Natural killer cell (primary cell): ENCODE data around the gene LIPG. TPM values are rescaled to one million over a fixed set of nuclear protein-coding genes. Genes with fewer than 3 reads are reported as not detected.

Experiments used
- ATAC-seq, 3 donors: fragments of 150-1000 bp in 2 of 3; fragments of 200-7000 bp in 1 of 3; cut with Tn5 transposase; 1 replicate in 1 of 3; 2 replicates in 2 of 3; pipeline ENCODE4 v1.10.0; 2021; ENCODE audit warnings: mild to moderate bottlenecking in 2 of 3, moderate library complexity in 2 of 3
- DNase-seq, 2 donors: peaks; one replicate each; pipeline versions ENCODE4 v3.0.0 to v3.0.0-alpha.2; 2013 to 2021; ENCODE audit warnings: mixed read lengths in 1 of 2
- H3K27ac ChIP-seq: one replicate; pipeline ENCODE4 v1.5.1; 2013; ENCODE audit warnings: mild to moderate bottlenecking, low read length
- H3K27me3 ChIP-seq: one replicate; pipeline ENCODE4 v1.6.1; 2013; ENCODE audit warnings: low read length; ENCODE audit not compliant: control insufficient read depth, insufficient read depth
- H3K36me3 ChIP-seq: one replicate; pipeline ENCODE4 v1.6.1; 2013; ENCODE audit warnings: low read length; ENCODE audit not compliant: control insufficient read depth, insufficient read depth
- H3K4me1 ChIP-seq: one replicate; pipeline ENCODE4 v1.6.1; 2013; ENCODE audit warnings: low read length; ENCODE audit not compliant: control insufficient read depth, insufficient read depth
- H3K4me3 ChIP-seq: one replicate; pipeline ENCODE4 v1.5.1; 2013; ENCODE audit warnings: low read length
- H3K9me3 ChIP-seq: one replicate; pipeline ENCODE4 v1.6.1; 2013; ENCODE audit warnings: low read length; ENCODE audit not compliant: control insufficient read depth, insufficient read depth
- H3K27ac Mint-ChIP-seq, 2 donors: one replicate each; pipeline ENCODE4 v1.8.0; 2022; ENCODE audit warnings: mild to moderate bottlenecking in 2 of 2, mixed read lengths in 2 of 2, moderate library complexity in 1 of 2
- H3K27me3 Mint-ChIP-seq, 2 donors: one replicate each; pipeline ENCODE4 v1.8.0; 2022; ENCODE audit warnings: low read depth in 2 of 2, mixed read lengths in 2 of 2
- H3K36me3 Mint-ChIP-seq: one replicate; pipeline ENCODE4 v1.8.0; 2022; ENCODE audit warnings: mixed read lengths
- H3K4me1 Mint-ChIP-seq, 2 donors: one replicate each; pipeline ENCODE4 v1.8.0; 2022; ENCODE audit warnings: mixed read lengths in 2 of 2
- H3K4me3 Mint-ChIP-seq: one replicate; pipeline ENCODE4 v1.8.0; 2022; ENCODE audit warnings: mild to moderate bottlenecking, moderate library complexity, mixed read lengths
- H3K9me3 Mint-ChIP-seq, 2 donors: one replicate each; pipeline ENCODE4 v1.8.0; 2022; ENCODE audit warnings: mixed read lengths in 2 of 2
- CTCF ChIP-seq: fragments of 200-600 bp; IDR thresholded peaks from one replicate; pipeline ENCODE4 v1.8.0; 2022; ENCODE audit warnings: antibody characterized with exemption
- WGBS: methylation state at CpG from one replicate; pipeline ENCODE4 v1.1.7; 2013; ENCODE audit warnings: missing lambda C conversion rate; ENCODE audit not compliant: insufficient coverage; 5-methylcytosine and 5-hydroxymethylcytosine counted together
- intact Hi-C: fragments of 100-400 bp; cut with micrococcal nuclease; formaldehyde crosslinking; loops from one replicate; pipeline ENCODE4 v1.14.2; 2022
- total RNA-seq, 4 donors: library from RNA; stranded (reverse); fragments of 120-200 nt in 1 of 4; gene quantifications; one replicate each; pipeline versions ENCODE4 v1.2.3 to v1.2.4, GENCODE V29; 2013 to 2022

Gene LIPG
- total RNA-seq, 3 donors from 2014 or later (not counting 1 experiment from before 2014, with no cell fraction given) = 0.48 TPM; not detected in 2

- no peaks in the 10 kb centered on the region for H3K9me3 Mint-ChIP-seq
- H3K9me3 ChIP-seq = no peaks in the 10 kb centered on the region
- no peak for ATAC-seq
- no peak overlapping the region for H3K27ac ChIP-seq
- peaks cover 10 to 28% of the 10 kb centered on the region in 2 donors for H3K27me3 Mint-ChIP-seq
- no peak overlapping the region for H3K4me3 Mint-ChIP-seq
- no peaks in the 10 kb centered on the region for H3K36me3 ChIP-seq
- no peaks in the 10 kb centered on the region for H3K27me3 ChIP-seq
- H3K36me3 Mint-ChIP-seq = no peaks in the 10 kb centered on the region
- H3K27ac Mint-ChIP-seq = no peak overlapping the region
- peaks cover 0 to 10% of the 10 kb centered on the region in 2 donors for H3K4me1 Mint-ChIP-seq
- DNase-seq = no peak
- intact Hi-C loops = no loop called here
- 88% methylated on average over 11 of the region's 11 CpGs for WGBS
- no peaks in the 10 kb centered on the region for H3K4me1 ChIP-seq
- TF ChIP-seq CTCF = no peak
- H3K4me3 ChIP-seq = no peak overlapping the region
Measured at GRCh38 chr18:49618742-49619681, 57.2 kb downstream of the LIPG start.

GRCh38 chr18:49619801-49620200 is 57.9 kb downstream of the LIPG start:
- DNase-seq (no peak), ATAC-seq (no peak)
- no peaks in the 10 kb centered on the region for H3K27me3 ChIP-seq
- H3K4me1 Mint-ChIP-seq = peaks cover 0 to 10% of the 10 kb centered on the region in 2 donors
- H3K36me3 ChIP-seq = no peaks in the 10 kb centered on the region
- H3K27ac ChIP-seq = no peak overlapping the region
- no peaks in the 10 kb centered on the region for H3K4me1 ChIP-seq
- no peak overlapping the region for H3K4me3 ChIP-seq
- peaks cover 10 to 29% of the 10 kb centered on the region in 2 donors for H3K27me3 Mint-ChIP-seq
- no peaks in the 10 kb centered on the region for H3K9me3 Mint-ChIP-seq
- no peak for TF ChIP-seq CTCF
- H3K27ac Mint-ChIP-seq = no peak overlapping the region
- H3K4me3 Mint-ChIP-seq = no peak overlapping the region
- no peaks in the 10 kb centered on the region for H3K36me3 Mint-ChIP-seq
- intact Hi-C loops = no loop called here
- 90% methylated on average over 7 of the region's 7 CpGs for WGBS
- no peaks in the 10 kb centered on the region for H3K9me3 ChIP-seq

- H3K4me3 Mint-ChIP-seq = no peak overlapping the region
- intact Hi-C loops = no loop called here
- H3K9me3 Mint-ChIP-seq = no peaks in the 10 kb centered on the region
- Histone ChIP-seq H3K27me3 (no peaks in the 10 kb centered on the region), H3K36me3 (no peaks in the 10 kb centered on the region), H3K27ac (no peak overlapping the region), H3K4me3 (no peak overlapping the region), H3K4me1 (no peaks in the 10 kb centered on the region), H3K9me3 (no peaks in the 10 kb centered on the region)
- H3K36me3 Mint-ChIP-seq = no peaks in the 10 kb centered on the region
- H3K27ac Mint-ChIP-seq = no peak overlapping the region
- TF ChIP-seq CTCF = no peak
- H3K4me1 Mint-ChIP-seq = peaks cover 0 to 5% of the 10 kb centered on the region in 2 donors
- no peak for ATAC-seq
- DNase-seq = no peak
- H3K27me3 Mint-ChIP-seq = peaks cover 10 to 30% of the 10 kb centered on the region in 2 donors
- 23% methylated on average over 3 of the region's 3 CpGs for WGBS
Measured at GRCh38 chr18:49621301-49621700, 59.4 kb downstream of the LIPG start.
